ENCODE measurements around the gene AXIN2. TPM values are rescaled to one million over a fixed set of nuclear protein-coding genes. Genes with fewer than 3 reads are reported as not detected.

The AXIN2 gene
- total RNA-seq, 1 donor from 2014 or later: 53.4 TPM

DNA sequence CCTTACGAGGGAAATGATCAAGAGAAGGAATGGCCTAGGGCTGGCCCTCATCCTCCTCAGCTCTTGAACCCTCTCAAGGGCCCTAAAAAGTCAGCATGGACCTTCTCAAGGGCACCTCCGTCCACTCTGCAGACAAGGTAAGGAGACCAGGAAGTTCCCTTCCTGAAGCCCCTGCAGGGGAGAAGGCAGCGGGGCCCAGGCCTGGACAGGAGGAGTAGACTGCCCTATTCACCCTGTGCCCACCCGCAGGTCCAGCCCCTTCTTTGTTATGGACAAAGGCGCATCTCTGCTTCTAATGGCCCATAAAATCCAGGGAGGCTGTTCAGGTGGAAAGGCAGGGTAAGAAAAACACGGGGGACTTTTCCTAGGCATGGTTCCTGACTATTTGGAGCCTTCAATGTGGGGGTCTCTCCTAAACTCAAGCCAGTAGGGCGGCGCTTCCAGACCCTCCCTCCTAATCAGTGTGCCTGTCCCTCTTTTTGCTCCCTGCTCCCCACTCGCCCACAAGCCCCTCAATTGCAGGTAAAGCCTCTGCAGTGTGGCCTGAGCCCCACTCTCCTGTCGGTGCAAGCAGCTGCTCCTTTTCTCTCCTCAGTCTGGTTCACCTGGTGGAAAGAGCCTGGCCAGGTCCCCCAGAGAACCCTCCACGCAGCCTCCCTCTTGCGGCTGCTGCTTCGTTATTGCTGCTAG is 28.2 kb downstream of the AXIN2 start:
- Histone ChIP-seq H3K27ac (peak overlapping the region; percentile 71), H3K9me3 (no peaks in the 10 kb centered on the region), H3K4me1 (peaks cover 53% of the 10 kb centered on the region), H3K36me3 (peaks cover 89% of the 10 kb centered on the region), H3K27me3 (ENCODE audit: low read depth) (no peaks in the 10 kb centered on the region), H3K4me3 (no peak overlapping the region)
- DNase-seq (no peak), ATAC-seq (no peak)
- TF ChIP-seq, protein P1, sequence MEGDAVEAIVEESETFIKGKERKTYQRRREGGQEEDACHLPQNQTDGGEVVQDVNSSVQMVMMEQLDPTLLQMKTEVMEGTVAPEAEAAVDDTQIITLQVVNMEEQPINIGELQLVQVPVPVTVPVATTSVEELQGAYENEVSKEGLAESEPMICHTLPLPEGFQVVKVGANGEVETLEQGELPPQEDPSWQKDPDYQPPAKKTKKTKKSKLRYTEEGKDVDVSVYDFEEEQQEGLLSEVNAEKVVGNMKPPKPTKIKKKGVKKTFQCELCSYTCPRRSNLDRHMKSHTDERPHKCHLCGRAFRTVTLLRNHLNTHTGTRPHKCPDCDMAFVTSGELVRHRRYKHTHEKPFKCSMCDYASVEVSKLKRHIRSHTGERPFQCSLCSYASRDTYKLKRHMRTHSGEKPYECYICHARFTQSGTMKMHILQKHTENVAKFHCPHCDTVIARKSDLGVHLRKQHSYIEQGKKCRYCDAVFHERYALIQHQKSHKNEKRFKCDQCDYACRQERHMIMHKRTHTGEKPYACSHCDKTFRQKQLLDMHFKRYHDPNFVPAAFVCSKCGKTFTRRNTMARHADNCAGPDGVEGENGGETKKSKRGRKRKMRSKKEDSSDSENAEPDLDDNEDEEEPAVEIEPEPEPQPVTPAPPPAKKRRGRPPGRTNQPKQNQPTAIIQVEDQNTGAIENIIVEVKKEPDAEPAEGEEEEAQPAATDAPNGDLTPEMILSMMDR (IDR thresholded peaks at IDR 0.05): no peak
- intact Hi-C loops (cut with DNase I): no loop called here

DNA sequence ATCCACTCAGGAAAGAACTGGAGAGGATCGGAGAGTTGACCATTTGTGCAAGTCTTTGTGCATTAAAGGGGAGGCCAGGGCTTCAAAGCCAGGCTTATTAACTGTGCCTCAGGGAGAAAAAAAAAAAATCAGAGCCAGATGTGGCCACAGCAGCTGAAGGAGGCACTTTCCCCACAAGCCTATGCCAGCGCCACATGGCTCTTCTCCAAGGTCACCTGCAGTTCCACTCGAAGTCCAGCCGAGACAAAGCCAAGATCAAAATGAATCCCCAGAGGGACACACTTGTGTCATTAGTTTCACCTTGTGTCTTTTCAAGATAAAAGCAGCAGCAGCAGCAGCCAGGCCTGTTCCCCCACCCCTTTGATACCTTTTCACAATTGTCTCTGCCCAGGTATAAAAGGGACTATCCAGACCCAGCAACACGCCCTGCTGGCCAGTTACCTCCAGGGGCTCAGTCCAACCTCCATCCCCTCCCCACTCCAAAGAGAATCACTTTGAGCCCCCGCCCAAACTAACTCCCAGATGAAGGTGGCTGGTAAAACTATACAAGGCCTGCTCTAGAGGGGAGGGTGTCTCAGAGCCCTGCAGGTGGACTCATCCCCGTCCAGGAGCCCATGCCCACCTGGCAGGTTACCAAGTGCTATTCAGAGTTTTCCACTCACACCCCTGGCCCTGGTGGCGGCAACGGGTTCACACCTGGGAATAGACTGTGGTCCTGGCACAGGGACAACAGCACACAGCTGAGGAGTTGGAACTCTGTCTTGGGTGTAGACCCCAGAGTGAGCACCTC is 29.2 kb downstream of the AXIN2 start:
- Histone ChIP-seq H3K9me3 (no peaks in the 10 kb centered on the region), H3K27me3 (ENCODE audit: low read depth) (no peaks in the 10 kb centered on the region), H3K4me1 (peaks cover 53% of the 10 kb centered on the region), H3K27ac (peak overlapping the region; percentile 71), H3K36me3 (peaks cover 87% of the 10 kb centered on the region), H3K4me3 (no peak overlapping the region)
- DNase-seq (no peak), ATAC-seq (peak; percentile 26 to 35)
- TF ChIP-seq, protein P1 (IDR thresholded peaks at IDR 0.05): no peak
- intact Hi-C loops (cut with DNase I): no loop called here

DNA sequence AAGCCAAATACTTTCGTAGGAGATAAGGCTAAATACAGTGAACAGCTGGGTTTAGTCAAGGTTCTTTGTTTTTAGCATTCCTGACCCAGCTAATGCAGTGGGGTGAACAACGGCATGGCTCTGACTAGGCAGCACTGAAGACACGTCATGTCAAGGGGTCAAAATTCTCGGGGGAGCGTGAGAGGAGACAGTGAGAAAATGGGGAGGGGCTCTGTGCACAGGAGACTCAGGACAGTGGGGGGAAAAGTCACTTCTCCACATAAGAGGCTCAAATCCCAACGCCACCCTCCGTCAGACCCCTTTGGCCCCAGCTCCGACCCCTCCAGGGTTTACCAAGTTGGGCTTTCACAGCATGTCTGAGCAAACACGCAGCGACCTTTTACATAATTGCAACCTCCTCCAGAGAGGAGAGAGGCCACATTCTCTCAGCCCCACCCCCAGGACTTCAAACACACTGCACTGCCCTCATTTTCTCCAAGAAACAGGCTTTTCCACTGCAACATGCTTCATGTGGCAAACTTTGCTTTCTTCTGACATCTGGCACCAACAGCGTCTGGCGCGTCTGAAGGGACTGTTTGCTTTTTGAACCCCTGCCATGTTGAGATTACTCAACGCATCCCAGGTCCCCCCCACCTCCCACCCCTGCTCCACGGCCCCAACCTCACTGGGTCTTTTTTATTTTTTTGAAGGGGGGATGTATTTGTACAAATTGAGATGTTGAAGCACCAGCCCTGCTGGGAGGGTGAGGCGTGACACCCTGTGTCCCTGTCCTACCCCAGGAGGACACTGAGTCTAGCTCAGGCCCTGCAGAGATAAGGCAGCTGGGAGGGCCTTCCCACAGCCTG is 30.0 kb downstream of the AXIN2 start:
- H3K36me3 ChIP-seq: peaks cover 78% of the 10 kb centered on the region
- ATAC-seq: peak; percentile 76
- H3K4me3 ChIP-seq: no peak overlapping the region
- H3K27ac ChIP-seq: peak overlapping the region; percentile 71
- no peak for DNase-seq
- no peaks in the 10 kb centered on the region for H3K9me3 ChIP-seq
- no peaks in the 10 kb centered on the region for H3K27me3 ChIP-seq (ENCODE audit: low read depth)
- TF ChIP-seq, protein P1 (IDR thresholded peaks at IDR 0.05): no peak
- intact Hi-C loops (cut with DNase I): no loop called here
- peaks cover 53% of the 10 kb centered on the region for H3K4me1 ChIP-seq

DNA sequence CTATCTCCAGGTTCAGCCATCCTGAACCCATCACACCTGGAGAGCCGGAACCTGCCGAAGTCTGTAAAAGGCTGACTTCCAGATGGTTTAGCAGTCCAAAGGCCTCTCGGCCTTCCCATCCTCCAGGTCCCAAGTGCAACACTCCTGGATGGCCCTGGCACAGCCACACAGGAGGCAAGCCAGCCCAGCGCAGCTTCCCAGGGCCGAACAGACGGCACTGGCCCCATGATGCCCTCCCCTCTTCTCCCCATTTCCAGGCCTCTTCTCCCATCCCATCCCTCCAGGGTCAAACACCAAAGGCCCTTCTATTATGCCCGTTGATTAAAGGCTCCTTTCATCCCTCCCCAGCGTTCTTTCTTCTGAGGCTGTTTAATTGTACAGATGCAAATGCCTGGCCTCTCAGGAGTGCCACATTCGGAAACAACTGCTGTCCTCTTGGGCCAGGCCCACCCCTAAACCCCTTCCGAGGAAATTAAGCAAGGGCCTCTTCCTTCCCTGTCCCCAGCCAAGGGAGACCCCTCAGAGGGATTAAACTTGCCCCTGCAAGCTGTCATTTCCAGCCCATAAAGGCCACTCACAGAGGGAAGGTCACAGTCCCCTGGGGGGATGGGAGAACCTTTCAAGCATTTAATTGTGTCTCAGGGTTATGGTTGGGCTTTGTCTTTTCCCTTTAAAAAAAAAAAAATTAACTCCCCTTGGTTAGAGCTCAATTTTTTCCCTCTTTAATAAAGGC is 30.8 kb downstream of the AXIN2 start:
- no peak overlapping the region for H3K4me3 ChIP-seq
- peaks cover 53% of the 10 kb centered on the region for H3K4me1 ChIP-seq
- no peak for ATAC-seq
- peaks cover 71% of the 10 kb centered on the region for H3K36me3 ChIP-seq
- peak overlapping the region; percentile 71 for H3K27ac ChIP-seq
- H3K27me3 ChIP-seq (ENCODE audit: low read depth): no peaks in the 10 kb centered on the region
- intact Hi-C loops (cut with DNase I): no loop called here
- H3K9me3 ChIP-seq: no peaks in the 10 kb centered on the region
- DNase-seq: no peak
- TF ChIP-seq, protein P1 (IDR thresholded peaks at IDR 0.05): no peak

All from lower lobe of right lung (tissue), 2 donors.